Measurements from ENCODE around the gene TMIE.

DNA sequence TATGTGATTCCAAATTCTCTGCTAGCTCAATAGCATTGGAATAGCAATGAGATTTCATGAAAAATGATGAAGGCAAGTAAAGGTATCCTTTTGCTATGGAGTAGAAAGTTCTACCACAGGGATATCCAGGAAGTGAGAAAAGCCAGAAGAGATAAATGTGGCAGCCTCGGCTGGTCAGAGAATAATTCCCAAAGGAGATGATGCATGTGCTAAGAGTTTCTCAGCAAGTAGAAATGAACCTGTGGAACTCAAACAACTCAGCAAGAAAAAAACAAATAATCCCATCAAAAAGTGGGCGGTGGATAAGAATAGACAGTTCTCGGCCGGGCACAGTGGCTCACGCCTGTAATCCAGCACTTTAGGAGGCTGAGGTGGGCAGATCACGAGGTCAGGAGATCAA lies 45.9 kb upstream of the TMIE start:
- TF ChIP-seq, protein P1, sequence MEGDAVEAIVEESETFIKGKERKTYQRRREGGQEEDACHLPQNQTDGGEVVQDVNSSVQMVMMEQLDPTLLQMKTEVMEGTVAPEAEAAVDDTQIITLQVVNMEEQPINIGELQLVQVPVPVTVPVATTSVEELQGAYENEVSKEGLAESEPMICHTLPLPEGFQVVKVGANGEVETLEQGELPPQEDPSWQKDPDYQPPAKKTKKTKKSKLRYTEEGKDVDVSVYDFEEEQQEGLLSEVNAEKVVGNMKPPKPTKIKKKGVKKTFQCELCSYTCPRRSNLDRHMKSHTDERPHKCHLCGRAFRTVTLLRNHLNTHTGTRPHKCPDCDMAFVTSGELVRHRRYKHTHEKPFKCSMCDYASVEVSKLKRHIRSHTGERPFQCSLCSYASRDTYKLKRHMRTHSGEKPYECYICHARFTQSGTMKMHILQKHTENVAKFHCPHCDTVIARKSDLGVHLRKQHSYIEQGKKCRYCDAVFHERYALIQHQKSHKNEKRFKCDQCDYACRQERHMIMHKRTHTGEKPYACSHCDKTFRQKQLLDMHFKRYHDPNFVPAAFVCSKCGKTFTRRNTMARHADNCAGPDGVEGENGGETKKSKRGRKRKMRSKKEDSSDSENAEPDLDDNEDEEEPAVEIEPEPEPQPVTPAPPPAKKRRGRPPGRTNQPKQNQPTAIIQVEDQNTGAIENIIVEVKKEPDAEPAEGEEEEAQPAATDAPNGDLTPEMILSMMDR (IDR thresholded peaks at IDR 0.05), result no peak
- no peak for TF ChIP-seq POLR2A (IDR thresholded peaks at IDR 0.05)
- TF ChIP-seq EP300 (IDR thresholded peaks at IDR 0.05), result no peak

Measured in tibial nerve (tissue), 4 donors.